Adrenal gland (tissue), 5 donors: ENCODE results near the gene ASTL.

ENCODE experiments used
- POLR2A ChIP-seq, 2 donors: fragments of 450-650 bp; IDR thresholded peaks; one replicate each; pipeline ENCODE4 v1.6.1; 2017; ENCODE audit warnings: antibody characterized with exemption in 2 of 2, mild to moderate bottlenecking in 2 of 2, moderate library complexity in 1 of 2
- TF ChIP-seq, protein P1 (sequence below), 6 experiments: fragments of 450-650 bp in 4 of 6; fragments of 200-600 bp in 2 of 6; sonication (generic) in 1 of 6; IDR thresholded peaks; 1 replicate in 5 of 6; 2 replicates in 1 of 6; pipeline versions ENCODE4 v1.5.1 to v1.8.0; 2016 to 2021; ENCODE audit warnings: antibody characterized with exemption in 6 of 6, mild to moderate bottlenecking in 2 of 6, moderate library complexity in 1 of 6
- donor health status: DM: no; HTN: no; CAD: no.

DNA sequence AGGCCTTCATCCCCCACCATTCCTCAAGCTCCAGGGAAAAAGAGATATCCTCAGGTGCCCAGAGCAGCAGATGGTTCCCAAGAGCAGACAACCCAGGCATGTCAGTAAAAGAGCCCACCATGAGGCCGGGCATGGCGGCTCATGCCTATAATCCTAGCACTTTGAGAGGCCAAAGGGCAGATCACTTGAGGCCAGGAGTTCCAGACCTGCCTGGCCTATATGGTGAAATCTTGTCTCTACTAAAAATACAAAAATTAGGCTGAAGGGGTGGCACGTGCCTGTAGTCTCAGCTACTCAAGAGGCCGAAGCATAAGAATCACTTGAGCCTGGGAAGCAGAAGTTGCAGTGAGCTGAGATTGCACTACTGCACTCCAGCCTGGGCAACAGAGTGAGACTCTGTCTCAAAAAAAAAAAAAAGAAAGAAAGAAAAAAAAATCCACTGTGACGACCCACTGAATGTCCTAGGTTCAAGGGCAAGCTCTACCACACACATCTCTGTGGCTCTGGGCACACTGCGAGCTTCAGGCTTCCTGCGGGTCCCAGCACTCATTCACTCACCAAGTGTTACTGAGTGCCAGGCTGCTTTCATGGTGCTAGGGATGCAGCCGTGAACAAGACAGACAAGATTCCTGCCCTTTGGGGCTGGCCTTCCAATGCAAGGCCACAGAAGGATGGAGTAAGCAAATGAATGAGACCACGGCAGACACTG lies 13.4 kb upstream of the ASTL start:
- TF ChIP-seq, protein P1, sequence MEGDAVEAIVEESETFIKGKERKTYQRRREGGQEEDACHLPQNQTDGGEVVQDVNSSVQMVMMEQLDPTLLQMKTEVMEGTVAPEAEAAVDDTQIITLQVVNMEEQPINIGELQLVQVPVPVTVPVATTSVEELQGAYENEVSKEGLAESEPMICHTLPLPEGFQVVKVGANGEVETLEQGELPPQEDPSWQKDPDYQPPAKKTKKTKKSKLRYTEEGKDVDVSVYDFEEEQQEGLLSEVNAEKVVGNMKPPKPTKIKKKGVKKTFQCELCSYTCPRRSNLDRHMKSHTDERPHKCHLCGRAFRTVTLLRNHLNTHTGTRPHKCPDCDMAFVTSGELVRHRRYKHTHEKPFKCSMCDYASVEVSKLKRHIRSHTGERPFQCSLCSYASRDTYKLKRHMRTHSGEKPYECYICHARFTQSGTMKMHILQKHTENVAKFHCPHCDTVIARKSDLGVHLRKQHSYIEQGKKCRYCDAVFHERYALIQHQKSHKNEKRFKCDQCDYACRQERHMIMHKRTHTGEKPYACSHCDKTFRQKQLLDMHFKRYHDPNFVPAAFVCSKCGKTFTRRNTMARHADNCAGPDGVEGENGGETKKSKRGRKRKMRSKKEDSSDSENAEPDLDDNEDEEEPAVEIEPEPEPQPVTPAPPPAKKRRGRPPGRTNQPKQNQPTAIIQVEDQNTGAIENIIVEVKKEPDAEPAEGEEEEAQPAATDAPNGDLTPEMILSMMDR (IDR thresholded peaks at IDR 0.05) = no peak
- TF ChIP-seq POLR2A (IDR thresholded peaks at IDR 0.05) = no peak
